HG03135 (cell line): Measurements from ENCODE around the gene DHX15.
"Not testable (repeated sequence)": the region's sequence is repeated elsewhere in the genome, so short reads cannot be mapped to it uniquely, and the experiment has no call there.

Source experiments
- ATAC-seq: cut with Tn5 transposase; IDR thresholded peaks from one replicate; pipeline ENCODE4 v1.9.1; 2021; ENCODE audit warnings: mild to moderate bottlenecking, moderate library complexity; ENCODE audit not compliant: unreplicated experiment

The DHX15 gene

GRCh38 chr4:24550441-24551175 lies 33.7 kb downstream of the DHX15 start:
- no peak for ATAC-seq

- no peak for ATAC-seq
These were observed 36.4 kb downstream of the DHX15 start for GRCh38 chr4:24547979-24548378.

GRCh38 chr4:24544208-24544988 lies 40.0 kb downstream of the DHX15 start:
- no peak for ATAC-seq

- no peak for ATAC-seq
These were observed 47.3 kb downstream of the DHX15 start for GRCh38 chr4:24537025-24537424.

- ATAC-seq = no peak
These were observed 49.0 kb downstream of the DHX15 start for GRCh38 chr4:24535399-24535798.

- no peak for ATAC-seq
These were observed 51.0 kb downstream of the DHX15 start for GRCh38 chr4:24533364-24533763.

DNA sequence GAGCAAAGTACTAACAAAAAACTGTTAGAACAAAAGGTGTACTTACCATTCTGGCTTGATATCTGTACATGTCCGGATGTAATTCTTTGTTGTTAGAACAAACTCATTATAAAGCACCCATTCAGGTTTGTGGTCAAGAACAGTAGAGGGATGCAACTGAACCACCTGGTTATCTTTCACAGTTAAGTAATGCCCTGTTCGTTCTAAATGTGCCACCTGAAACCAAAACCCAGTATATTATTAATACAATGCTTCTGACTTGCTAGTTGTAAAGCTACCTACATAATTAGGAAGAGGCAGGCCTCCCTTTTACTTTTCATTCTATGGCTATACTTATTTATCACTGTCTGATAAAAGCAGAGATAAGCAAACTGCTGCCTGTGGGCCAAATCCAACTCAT lies 54.8 kb downstream of the DHX15 start:
- ATAC-seq = no peak

DNA sequence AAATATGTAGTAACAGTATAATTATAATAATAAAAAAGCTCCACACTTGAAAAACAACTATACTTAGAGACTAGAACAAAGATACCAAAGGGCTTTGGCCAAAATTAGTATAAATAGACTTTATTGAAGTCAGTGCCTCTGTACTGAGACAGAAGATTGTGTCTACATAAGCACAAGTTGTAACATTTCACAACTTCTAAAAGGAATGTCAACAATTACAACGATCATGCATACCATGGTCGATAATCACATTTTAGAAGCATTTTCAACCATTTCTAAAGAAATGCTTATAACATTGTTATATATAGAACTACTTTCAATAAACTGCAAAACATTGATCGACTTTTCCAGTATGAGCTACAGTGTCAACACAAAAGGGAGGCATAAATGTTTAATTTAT lies 57.0 kb downstream of the DHX15 start:
- no peak for ATAC-seq

GRCh38 chr4:24521544-24521943 lies 62.8 kb downstream of the DHX15 start:
- ATAC-seq = no peak

GRCh38 chr4:24519649-24520048 lies 64.7 kb downstream of the DHX15 start:
- ATAC-seq = no peak

GRCh38 chr4:24517676-24518075 lies 66.7 kb downstream of the DHX15 start:
- no peak for ATAC-seq

DNA sequence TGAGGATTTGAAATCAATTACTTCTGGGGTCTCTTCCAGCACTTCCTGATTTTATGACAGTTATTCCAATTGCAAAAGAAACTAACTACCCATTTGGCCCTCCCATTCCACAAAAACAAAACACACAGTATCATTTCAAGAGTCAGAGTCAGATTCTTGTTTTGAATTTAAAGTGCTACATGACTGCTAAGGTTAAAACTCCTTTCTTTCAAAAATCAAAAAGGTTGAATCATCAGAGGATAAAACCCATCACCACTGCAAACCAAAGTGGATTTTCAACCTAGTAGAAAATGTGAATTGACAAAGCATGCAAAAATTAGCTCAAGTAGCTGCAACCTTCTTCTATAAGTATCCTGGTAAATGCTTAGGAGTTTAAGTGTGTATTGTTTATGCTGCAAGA lies 67.4 kb downstream of the DHX15 start:
- no peak for ATAC-seq

DNA sequence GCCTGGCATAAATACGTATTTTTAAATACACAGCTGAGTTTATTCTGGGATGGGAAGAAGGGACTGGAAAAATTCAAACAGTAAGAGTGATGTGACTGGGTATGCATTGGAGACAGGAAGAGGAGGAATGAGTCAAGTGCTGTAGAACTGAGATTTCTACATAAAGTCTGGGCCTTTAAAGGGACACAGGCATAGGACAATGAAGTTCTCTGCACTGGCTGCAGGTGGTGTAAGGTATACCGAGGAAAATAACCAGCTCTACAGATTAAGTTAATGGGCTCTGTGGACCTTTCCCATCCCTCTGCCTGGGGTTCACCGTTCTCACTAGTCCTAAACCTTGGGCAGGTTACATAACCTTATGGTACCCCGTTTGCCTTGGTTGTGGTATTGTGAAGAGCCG lies 68.7 kb downstream of the DHX15 start:
- ATAC-seq = no peak

GRCh38 chr4:24514808-24515207 lies 69.5 kb downstream of the DHX15 start:
- ATAC-seq = no peak

GRCh38 chr4:24513718-24514117 lies 70.6 kb downstream of the DHX15 start:
- ATAC-seq = no peak

DNA sequence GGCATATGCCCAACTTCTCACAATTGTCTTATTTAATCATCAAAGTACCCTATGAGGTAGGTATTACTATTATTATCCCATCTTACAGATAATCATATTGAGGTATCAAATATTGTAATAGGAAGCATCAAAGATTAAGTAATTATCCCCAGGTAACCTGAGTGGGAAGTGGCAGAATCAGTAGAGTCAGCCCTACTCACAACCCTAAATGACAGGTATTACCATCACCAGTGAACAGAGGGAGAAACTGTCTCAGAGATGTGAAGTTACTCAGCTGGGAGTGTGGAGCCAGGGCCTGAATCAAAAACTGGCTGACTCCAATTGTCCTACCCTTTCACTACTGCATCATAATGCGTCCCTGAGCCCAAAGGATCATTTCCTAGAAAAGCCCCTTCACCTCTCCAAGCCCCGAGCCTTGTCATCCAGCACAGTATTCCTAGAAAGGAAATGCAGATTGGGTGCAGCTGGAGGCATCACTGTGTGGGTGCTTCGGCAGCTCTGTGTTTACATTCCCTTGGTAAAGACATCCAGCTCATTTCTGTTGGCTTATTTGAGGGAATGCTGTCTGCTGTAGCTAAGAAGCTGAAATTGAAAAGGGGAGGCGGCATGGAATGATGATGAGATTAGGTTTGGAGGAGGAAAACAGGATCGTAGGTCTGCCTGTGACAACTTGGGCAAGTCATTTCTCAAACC lies 72.8 kb downstream of the DHX15 start:
- ATAC-seq = no peak

- ATAC-seq = no peak
These were observed 74.3 kb downstream of the DHX15 start for GRCh38 chr4:24510091-24510490.

DNA sequence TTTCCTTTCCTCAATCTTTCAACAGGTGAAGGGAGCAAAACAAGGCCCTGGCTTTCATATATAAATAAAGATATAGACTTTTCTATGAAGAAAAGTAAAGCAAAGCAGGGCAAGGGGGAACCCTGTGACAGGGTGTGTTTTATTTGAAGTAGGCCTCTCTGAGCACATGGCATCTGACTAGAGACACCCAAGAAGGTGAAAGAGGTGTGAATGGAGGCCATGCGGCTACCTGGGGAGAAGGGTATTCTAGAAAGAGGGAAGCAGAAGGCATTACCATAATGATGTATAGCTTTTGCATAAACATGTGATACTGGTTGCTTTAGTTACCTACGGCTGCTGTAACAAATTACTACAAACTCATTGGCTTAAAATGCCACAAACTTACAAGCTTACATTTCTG lies 75.8 kb downstream of the DHX15 start:
- ATAC-seq = no peak

GRCh38 chr4:24507439-24507838 lies 76.9 kb downstream of the DHX15 start:
- ATAC-seq = no peak

- ATAC-seq = not testable (repeated sequence)
These were observed 81.3 kb downstream of the DHX15 start for GRCh38 chr4:24503090-24503489.

DNA sequence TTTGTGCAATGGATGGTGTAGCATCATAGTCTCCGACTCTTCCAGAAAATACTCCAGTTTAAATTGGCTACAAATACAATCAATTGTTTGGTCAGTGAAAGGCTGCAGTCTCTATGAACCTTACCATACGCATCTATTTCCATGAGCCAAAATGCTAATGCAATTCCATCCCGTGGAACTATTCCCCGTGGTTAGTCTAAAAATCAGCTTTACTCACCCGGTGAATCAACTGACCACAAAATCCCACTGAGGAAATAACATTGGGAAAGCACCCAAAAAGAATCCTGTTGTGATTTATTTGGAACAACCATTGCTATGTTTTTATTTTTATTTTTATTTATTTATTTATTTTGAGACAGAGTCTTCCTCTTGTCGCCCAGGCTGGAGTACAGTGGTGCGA lies 87.1 kb downstream of the DHX15 start:
- ATAC-seq = no peak

DNA sequence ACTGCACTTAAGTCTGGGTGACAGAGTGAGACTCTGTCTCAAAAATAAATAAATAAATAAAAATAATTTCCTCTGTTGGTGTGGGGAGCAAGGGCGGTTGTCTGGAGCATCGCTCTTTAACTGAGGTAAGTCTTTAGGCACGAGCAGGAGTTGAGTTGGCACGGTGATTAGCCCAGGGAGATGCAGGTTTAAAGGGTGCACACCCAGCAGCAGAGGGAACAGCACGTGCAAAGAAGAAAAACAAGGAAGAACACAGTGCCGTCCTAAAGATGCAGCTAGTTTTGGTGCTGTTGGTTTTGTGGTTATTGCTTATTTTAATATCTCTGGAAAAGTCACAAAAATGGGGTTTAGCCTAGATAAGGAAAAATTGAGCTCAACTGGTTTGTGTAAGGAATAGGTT lies 87.8 kb downstream of the DHX15 start:
- ATAC-seq = no peak
